CD4-positive, CD25-positive, alpha-beta regulatory T cell (primary cell): ENCODE measurements around the gene RGS19. TPM values are rescaled to one million over a fixed set of nuclear protein-coding genes. Genes with fewer than 3 reads are reported as not detected.

Experiments
- ATAC-seq, 2 donors: fragments of 150-1000 bp; cut with Tn5 transposase; one replicate each; pipeline ENCODE4 v1.10.0; 2021; ENCODE audit warnings: low read depth in 2 of 2, moderate number of reproducible peaks in 2 of 2, moderate library complexity in 1 of 2
- DNase-seq, 3 donors: peaks; one replicate each; pipeline versions ENCODE4 v3.0.0 to v3.0.0-alpha.2; 2012 to 2022; ENCODE audit warnings: mixed read lengths in 1 of 3
- H3K27ac ChIP-seq: one replicate; pipeline ENCODE4 v1.7.0; 2013; ENCODE audit warnings: mild to moderate bottlenecking, low read length; ENCODE audit not compliant: insufficient read depth, poor library complexity, severe bottlenecking
- H3K27me3 ChIP-seq: one replicate; pipeline ENCODE4 v1.7.0; 2013; ENCODE audit warnings: low read length; ENCODE audit not compliant: control insufficient read depth, insufficient read depth
- H3K36me3 ChIP-seq: one replicate; pipeline ENCODE4 v1.7.0; 2013; ENCODE audit warnings: mild to moderate bottlenecking, low read length, moderate library complexity; ENCODE audit not compliant: control insufficient read depth, insufficient read depth
- H3K4me1 ChIP-seq: 2 replicates; pipeline ENCODE4 v1.7.0; 2013; ENCODE audit warnings: mild to moderate bottlenecking, low read length; ENCODE audit not compliant: insufficient read depth, control insufficient read depth, poor library complexity, severe bottlenecking
- H3K4me3 ChIP-seq: one replicate; pipeline ENCODE4 v1.7.0; 2013; ENCODE audit warnings: low read depth, mild to moderate bottlenecking, low read length, moderate library complexity
- H3K9me3 ChIP-seq, 2 experiments: 1 replicate in 1 of 2; 2 replicates in 1 of 2; pipeline ENCODE4 v1.7.0; 2013; ENCODE audit warnings: low read length in 2 of 2, mild to moderate bottlenecking in 1 of 2, moderate library complexity in 1 of 2; ENCODE audit not compliant: control insufficient read depth in 2 of 2
- H3K27ac Mint-ChIP-seq, 3 donors: one replicate each; pipeline ENCODE4 v1.8.0; 2020 to 2022; ENCODE audit warnings: mild to moderate bottlenecking in 3 of 3, mixed read lengths in 3 of 3, moderate library complexity in 2 of 3
- H3K27me3 Mint-ChIP-seq: one replicate; pipeline ENCODE4 v1.8.0; 2022; ENCODE audit warnings: mild to moderate bottlenecking, mixed read lengths
- H3K36me3 Mint-ChIP-seq: one replicate; pipeline ENCODE4 v1.8.0; 2020; ENCODE audit warnings: mixed read lengths
- H3K4me1 Mint-ChIP-seq, 4 donors: one replicate each; pipeline ENCODE4 v1.8.0; 2020 to 2022; ENCODE audit warnings: mixed read lengths in 4 of 4, mild to moderate bottlenecking in 1 of 4
- H3K4me3 Mint-ChIP-seq, 4 donors: one replicate each; pipeline ENCODE4 v1.8.0; 2020 to 2022; ENCODE audit warnings: mild to moderate bottlenecking in 4 of 4, mixed read lengths in 4 of 4, moderate library complexity in 3 of 4
- H3K9me3 Mint-ChIP-seq, 7 donors: one replicate each; pipeline ENCODE4 v1.8.0; 2020 to 2022; ENCODE audit warnings: mixed read lengths in 7 of 7, mild to moderate bottlenecking in 3 of 7, moderate library complexity in 2 of 7
- polyA plus RNA-seq, 4 donors: library from polyadenylated mRNA; unstranded; fragments of 300-500 nt; fragmentation: Illumina TruSeq; gene quantifications; one replicate each; pipeline ENCODE4 v1.2.3, GENCODE V29; 2021
- total RNA-seq: library from RNA; stranded (reverse); gene quantifications from one replicate; pipeline ENCODE4 v1.2.3, GENCODE V29; 2022

RGS19 gene
- total and polyA plus RNA-seq, 5 donors from 2014 or later = 50.7 to 105 (median 85.2) TPM

GRCh38 chr20:64062276-64062595, 17.1 kb downstream of the RGS19 start:
- Histone ChIP-seq H3K4me1 (peaks cover 55% of the 10 kb centered on the region), H3K4me3 (no peak overlapping the region), H3K27me3 (no peaks in the 10 kb centered on the region), H3K27ac (peak overlapping the region; percentile 51), H3K36me3 (no peaks in the 10 kb centered on the region), H3K9me3 (no peaks in the 10 kb centered on the region)
- H3K36me3 Mint-ChIP-seq = no peaks in the 10 kb centered on the region
- DNase-seq (no peak), ATAC-seq (no peak)
- no peak overlapping the region for H3K27ac Mint-ChIP-seq
- H3K4me1 Mint-ChIP-seq = peaks cover 0 to 51% (median 23%) of the 10 kb centered on the region in 4 donors
- no peaks in the 10 kb centered on the region for H3K9me3 Mint-ChIP-seq
- H3K4me3 Mint-ChIP-seq = peak overlapping the region in 3 of 4 donors; percentile 70 to 81 (median 72)
- H3K27me3 Mint-ChIP-seq = no peaks in the 10 kb centered on the region

- no peaks in the 10 kb centered on the region for H3K9me3 ChIP-seq
- H3K36me3 ChIP-seq = no peaks in the 10 kb centered on the region
- Mint-ChIP-seq H3K27ac (peak overlapping the region in 1 of 3 donors; percentile 46), H3K4me1 (peaks cover 0 to 19% (median 7%) of the 10 kb centered on the region in 4 donors), H3K27me3 (peaks cover 1% of the 10 kb centered on the region), H3K4me3 (peak overlapping the region in 1 of 4 donors; percentile 69), H3K9me3 (peaks cover 0 to 1% (median 0%) of the 10 kb centered on the region in 7 donors), H3K36me3 (no peaks in the 10 kb centered on the region)
- no peaks in the 10 kb centered on the region for H3K27me3 ChIP-seq
- H3K4me1 ChIP-seq = peaks cover 21% of the 10 kb centered on the region
- H3K27ac ChIP-seq = no peak overlapping the region
- H3K4me3 ChIP-seq = no peak overlapping the region
- no peak for DNase-seq
- no peak for ATAC-seq
These were observed 20.8 kb downstream of the RGS19 start for GRCh38 chr20:64058536-64058935.

- Histone ChIP-seq H3K27me3 (no peaks in the 10 kb centered on the region), H3K4me1 (peaks cover 15% of the 10 kb centered on the region), H3K9me3 (no peaks in the 10 kb centered on the region), H3K4me3 (no peak overlapping the region), H3K36me3 (no peaks in the 10 kb centered on the region), H3K27ac (no peak overlapping the region)
- peaks cover 0 to 22% (median 7%) of the 10 kb centered on the region in 4 donors for H3K4me1 Mint-ChIP-seq
- peak; percentile 54 to 70 for ATAC-seq
- peak overlapping the region in 2 of 3 donors; percentile 46 to 52 for H3K27ac Mint-ChIP-seq
- peaks cover 8% of the 10 kb centered on the region for H3K27me3 Mint-ChIP-seq
- peak; percentile 65 to 76 (median 70) for DNase-seq
- H3K36me3 Mint-ChIP-seq = no peaks in the 10 kb centered on the region
- H3K9me3 Mint-ChIP-seq = peaks cover 0 to 2% (median 0%) of the 10 kb centered on the region in 7 donors
- peak overlapping the region; percentile 41 to 69 (median 63) for H3K4me3 Mint-ChIP-seq
These were observed 21.5 kb downstream of the RGS19 start for GRCh38 chr20:64057628-64058498.

GRCh38 chr20:64056889-64057627, 22.3 kb downstream of the RGS19 start:
- no peak overlapping the region for H3K27ac ChIP-seq
- DNase-seq = peak in 1 of 3 donors; percentile 56
- no peak overlapping the region for H3K4me3 ChIP-seq

GRCh38 chr20:64056639-64056888, 22.8 kb downstream of the RGS19 start:
- peaks cover 9% of the 10 kb centered on the region for H3K4me1 ChIP-seq
- ATAC-seq = no peak
- H3K36me3 Mint-ChIP-seq = no peaks in the 10 kb centered on the region
- H3K27ac Mint-ChIP-seq = no peak overlapping the region
- H3K9me3 ChIP-seq = no peaks in the 10 kb centered on the region
- H3K4me1 Mint-ChIP-seq = peaks cover 0 to 16% (median 7%) of the 10 kb centered on the region in 4 donors
- H3K27me3 ChIP-seq = peaks cover 2% of the 10 kb centered on the region
- H3K4me3 Mint-ChIP-seq = no peak overlapping the region
- no peak for DNase-seq
- no peaks in the 10 kb centered on the region for H3K36me3 ChIP-seq
- H3K27me3 Mint-ChIP-seq = peaks cover 15% of the 10 kb centered on the region
- no peak overlapping the region for H3K4me3 ChIP-seq
- H3K27ac ChIP-seq = no peak overlapping the region
- peaks cover 0 to 2% (median 0%) of the 10 kb centered on the region in 7 donors for H3K9me3 Mint-ChIP-seq

More at GRCh38 chr20:64056889-64057627, 22.3 kb downstream of the RGS19 start:
- H3K27me3 ChIP-seq = no peaks in the 10 kb centered on the region
- no peak overlapping the region for H3K27ac Mint-ChIP-seq
- H3K4me1 Mint-ChIP-seq = peaks cover 0 to 19% (median 7%) of the 10 kb centered on the region in 4 donors
- peak in 1 of 2 donors; percentile 15 for ATAC-seq
- no peaks in the 10 kb centered on the region for H3K9me3 ChIP-seq
- peaks cover 11% of the 10 kb centered on the region for H3K27me3 Mint-ChIP-seq
- H3K4me1 ChIP-seq = peaks cover 9% of the 10 kb centered on the region
- H3K9me3 Mint-ChIP-seq = peaks cover 0 to 2% (median 0%) of the 10 kb centered on the region in 7 donors
- no peaks in the 10 kb centered on the region for H3K36me3 Mint-ChIP-seq
- peak overlapping the region in 3 of 4 donors; percentile 21 to 52 (median 41) for H3K4me3 Mint-ChIP-seq
- H3K36me3 ChIP-seq = no peaks in the 10 kb centered on the region

GRCh38 chr20:64055893-64056638, 23.3 kb downstream of the RGS19 start:
- ATAC-seq = no peak
- H3K36me3 Mint-ChIP-seq = no peaks in the 10 kb centered on the region
- H3K4me1 Mint-ChIP-seq = peaks cover 0 to 16% (median 7%) of the 10 kb centered on the region in 4 donors
- no peaks in the 10 kb centered on the region for H3K36me3 ChIP-seq
- H3K4me1 ChIP-seq = peaks cover 9% of the 10 kb centered on the region
- no peak overlapping the region for H3K4me3 Mint-ChIP-seq
- no peak overlapping the region for H3K4me3 ChIP-seq
- peaks cover 18% of the 10 kb centered on the region for H3K27me3 Mint-ChIP-seq
- no peak for DNase-seq
- no peak overlapping the region for H3K27ac ChIP-seq
- H3K9me3 Mint-ChIP-seq = peaks cover 0 to 2% (median 0%) of the 10 kb centered on the region in 7 donors
- H3K27me3 ChIP-seq = peaks cover 2% of the 10 kb centered on the region
- H3K27ac Mint-ChIP-seq = no peak overlapping the region
- H3K9me3 ChIP-seq = no peaks in the 10 kb centered on the region

- Histone ChIP-seq H3K27me3 (peaks cover 2% of the 10 kb centered on the region), H3K4me1 (peaks cover 9% of the 10 kb centered on the region), H3K36me3 (no peaks in the 10 kb centered on the region), H3K9me3 (no peaks in the 10 kb centered on the region), H3K4me3 (no peak overlapping the region), H3K27ac (no peak overlapping the region)
- H3K27ac Mint-ChIP-seq = no peak overlapping the region
- H3K4me3 Mint-ChIP-seq = peak overlapping the region in 2 of 4 donors; percentile 15 to 41
- H3K36me3 Mint-ChIP-seq = no peaks in the 10 kb centered on the region
- ATAC-seq (no peak), DNase-seq (no peak)
- peaks cover 0 to 16% (median 7%) of the 10 kb centered on the region in 4 donors for H3K4me1 Mint-ChIP-seq
- peaks cover 24% of the 10 kb centered on the region for H3K27me3 Mint-ChIP-seq
- H3K9me3 Mint-ChIP-seq = peaks cover 0 to 2% (median 0%) of the 10 kb centered on the region in 7 donors
These were observed 23.9 kb downstream of the RGS19 start for GRCh38 chr20:64055396-64055892.
